Uterus (tissue), 2 donors: ENCODE measurements around the gene MZT2B.

ENCODE experiments used
- CTCF ChIP-seq, 4 experiments: fragments of 200-600 bp in 2 of 4; fragments of 450-650 bp in 2 of 4; sonication (generic) in 2 of 4; IDR thresholded peaks; one replicate each; pipeline ENCODE4 v1.5.1; 2016 to 2019; ENCODE audit warnings: antibody characterized with exemption in 4 of 4, mild to moderate bottlenecking in 2 of 4, moderate library complexity in 1 of 4
- POLR2A ChIP-seq, 2 donors: fragments of 450-650 bp; IDR thresholded peaks; one replicate each; pipeline ENCODE4 v1.6.1; 2016; ENCODE audit warnings: antibody characterized with exemption in 2 of 2, mild to moderate bottlenecking in 1 of 2, moderate library complexity in 1 of 2

- TF ChIP-seq POLR2A (IDR thresholded peaks at IDR 0.05) (no peak), CTCF (IDR thresholded peaks at IDR 0.05) (no peak)
Measured at GRCh38 chr2:130185436-130185835, 3.4 kb downstream of the MZT2B start.
